Dedifferentiated amniotic fluid mesenchymal stem cell (primary cell): ENCODE data around the gene TRPC5OS.

Experiments used
- DNase-seq: peaks from one replicate; pipeline ENCODE4 v3.0.0-alpha.2; 2016; ENCODE audit errors: extremely low spot score

The TRPC5OS gene

DNA sequence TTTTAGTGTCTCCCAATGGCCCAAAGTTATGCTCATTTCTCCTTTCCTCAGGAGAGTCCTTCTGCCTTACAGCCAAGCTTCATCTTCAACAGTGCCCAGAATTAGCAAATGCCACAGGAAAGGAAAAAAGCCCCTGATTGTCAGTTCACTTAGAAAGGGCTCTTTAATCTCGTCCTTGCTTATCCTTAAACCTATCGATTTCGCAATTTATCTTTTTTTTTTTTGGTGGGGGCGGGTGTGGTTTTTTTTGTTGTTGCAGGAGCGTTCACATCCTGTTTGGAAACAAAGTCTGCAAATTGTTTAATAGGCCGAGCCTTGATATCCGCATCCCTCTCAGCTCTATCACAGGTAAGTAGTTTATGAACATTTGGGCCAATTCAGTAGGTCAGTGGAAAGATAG, 20.2 kb downstream of the TRPC5OS start:
- no peak for DNase-seq

DNA sequence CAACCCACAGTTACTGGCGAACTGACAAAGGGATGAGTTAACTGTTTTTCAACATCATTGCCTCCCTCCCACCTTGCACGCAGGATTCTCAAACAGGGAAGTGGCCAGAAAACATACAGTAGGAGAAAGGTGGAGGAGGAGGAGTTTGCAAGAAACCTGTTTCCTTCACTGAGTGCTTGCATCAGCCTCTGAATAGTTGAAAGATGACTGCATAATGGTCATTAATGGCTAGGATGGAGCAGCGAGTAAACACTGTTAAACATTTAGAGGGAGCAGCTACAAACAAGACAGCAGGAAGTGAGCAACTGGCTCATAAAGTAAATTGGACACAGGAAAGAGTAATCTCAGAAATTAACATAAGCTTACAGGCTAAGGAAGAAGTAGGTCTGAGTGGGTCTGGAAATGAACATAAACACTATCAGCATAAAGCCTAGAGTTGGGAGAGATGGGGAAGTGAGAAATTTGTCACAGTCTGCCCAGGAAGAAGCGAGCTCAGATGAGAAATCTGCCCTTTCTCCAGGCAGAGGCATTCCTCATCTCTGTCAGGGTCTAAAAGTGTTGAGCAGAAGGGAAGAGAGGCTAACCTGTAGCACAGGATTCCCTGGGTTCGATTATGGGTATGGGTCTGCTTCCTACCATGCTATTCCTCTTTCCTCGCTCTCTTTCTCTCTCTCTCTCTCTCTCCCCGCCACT, 38.6 kb downstream of the TRPC5OS start:
- no peak for DNase-seq

DNA sequence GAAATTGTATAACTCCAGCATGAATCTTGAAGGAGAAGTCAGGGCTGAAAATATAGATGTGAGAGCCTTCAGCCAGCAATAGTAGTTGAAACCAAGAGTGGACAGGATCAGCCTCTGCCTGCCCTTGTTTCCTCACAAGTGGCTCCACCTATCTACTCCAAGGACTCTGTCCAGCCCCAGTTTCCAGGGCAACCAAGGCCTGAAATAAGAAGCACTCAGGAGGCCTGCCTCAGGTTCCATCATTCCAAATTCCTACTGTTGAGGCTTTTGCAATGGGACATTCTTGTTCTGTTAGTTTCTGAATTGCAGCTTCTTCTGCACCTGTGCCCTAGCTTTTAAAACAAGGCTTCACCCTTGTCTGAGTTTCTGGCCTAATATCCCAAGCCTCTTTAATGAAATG, 41.6 kb downstream of the TRPC5OS start:
- DNase-seq = no peak

DNA sequence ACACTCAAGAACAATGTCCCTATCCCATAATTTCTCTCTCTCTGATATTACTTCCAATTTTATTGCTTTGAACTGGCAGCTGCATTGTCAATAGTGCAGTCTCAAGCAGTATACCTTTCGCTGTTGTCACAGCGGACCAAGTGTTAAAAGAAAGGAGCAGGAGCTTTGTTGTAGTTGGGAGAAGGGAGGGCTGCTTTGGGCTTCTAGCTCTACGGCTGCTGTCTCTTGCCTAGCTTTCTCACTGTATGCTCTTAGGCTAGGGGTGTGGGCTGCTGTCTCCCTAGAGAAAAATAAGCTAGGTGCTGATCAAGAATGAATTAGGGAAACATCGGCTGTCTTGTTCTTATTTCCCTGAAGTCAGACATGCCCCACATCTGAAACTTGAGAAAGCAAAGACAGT, 52.5 kb downstream of the TRPC5OS start:
- DNase-seq = no peak
